Measurements from ENCODE around the gene CASQ2. TPM values are rescaled to one million over a fixed set of nuclear protein-coding genes. Genes with fewer than 3 reads are reported as not detected.
"Not testable (repeated sequence)": the region's sequence is repeated elsewhere in the genome, so short reads cannot be mapped to it uniquely, and the experiment has no call there.

The CASQ2 gene
- polyA plus RNA-seq, 3 donors = 0.84 to 12.9 (median 3.4) TPM

GRCh38 chr1:115783311-115783710, 14.8 kb upstream of the CASQ2 start:
- H3K27ac ChIP-seq (ENCODE audit: low read depth, low read length) = no peak overlapping the region

GRCh38 chr1:115782571-115783281, 14.2 kb upstream of the CASQ2 start:
- no peak overlapping the region for H3K27ac ChIP-seq (ENCODE audit: low read depth, low read length)
- WGBS, 3 donors = 59 to 70% (median 65%) methylated on average over 1 of the region's 1 CpG

GRCh38 chr1:115781851-115782250, 13.3 kb upstream of the CASQ2 start:
- no peak overlapping the region for H3K27ac ChIP-seq (ENCODE audit: low read depth, low read length)
- 91 to 95% (median 92%) methylated on average over 3 of the region's 3 CpGs for WGBS, 3 donors

GRCh38 chr1:115781343-115781742, 12.8 kb upstream of the CASQ2 start:
- WGBS, 3 donors = 93 to 97% (median 94%) methylated on average over 1 of the region's 1 CpG
- no peak overlapping the region for H3K27ac ChIP-seq (ENCODE audit: low read depth, low read length)

- not testable (repeated sequence) for H3K27ac ChIP-seq (ENCODE audit: low read depth, low read length)
- whole genome bisulfite sequencing, 3 donors = 42 to 79% (median 70%) methylated on average over 2 of the region's 2 CpGs
Measured at GRCh38 chr1:115780655-115781054, 12.1 kb upstream of the CASQ2 start.

- WGBS, 3 donors = 87 to 100% (median 91%) methylated on average over 1 of the region's 1 CpG
- H3K27ac ChIP-seq (ENCODE audit: low read depth, low read length) = not testable (repeated sequence)
Measured at GRCh38 chr1:115779075-115779474, 10.6 kb upstream of the CASQ2 start.

GRCh38 chr1:115771847-115772457, 3.4 kb upstream of the CASQ2 start:
- H3K27ac ChIP-seq (ENCODE audit: low read depth, low read length) = no peak overlapping the region

GRCh38 chr1:115771094-115771846, 2.8 kb upstream of the CASQ2 start:
- 34 to 67% (median 66%) methylated on average over 14 of the region's 14 CpGs for WGBS, 3 donors
- H3K27ac ChIP-seq (ENCODE audit: low read depth, low read length) = no peak overlapping the region

More at GRCh38 chr1:115771847-115772457, 3.4 kb upstream of the CASQ2 start:
- 24 to 29% (median 25%) methylated on average over 10 of the region's 10 CpGs for WGBS, 3 donors

GRCh38 chr1:115767403-115767802, 1.1 kb downstream of the CASQ2 start:
- WGBS, 3 donors = 89 to 94% (median 93%) methylated on average over 4 of the region's 4 CpGs
- no peak overlapping the region for H3K27ac ChIP-seq (ENCODE audit: low read depth, low read length)

GRCh38 chr1:115765091-115765490, 3.4 kb downstream of the CASQ2 start:
- H3K27ac ChIP-seq (ENCODE audit: low read depth, low read length) = no peak overlapping the region
- 2 to 72% (median 23%) methylated on average over 1 of the region's 1 CpG for WGBS, 3 donors

GRCh38 chr1:115764541-115764940, 4.0 kb downstream of the CASQ2 start:
- H3K27ac ChIP-seq (ENCODE audit: low read depth, low read length) = no peak overlapping the region
- WGBS, 3 donors = 0 to 17% (median 8%) methylated on average over 1 of the region's 1 CpG

- WGBS, 3 donors = 88 to 95% (median 93%) methylated on average over 3 of the region's 3 CpGs
- no peak overlapping the region for H3K27ac ChIP-seq (ENCODE audit: low read depth, low read length)
Measured at GRCh38 chr1:115762779-115763178, 5.7 kb downstream of the CASQ2 start.

- 83 to 94% (median 91%) methylated on average over 7 of the region's 7 CpGs for WGBS, 3 donors
Measured at GRCh38 chr1:115761601-115762302, 6.8 kb downstream of the CASQ2 start.

GRCh38 chr1:115757856-115758255, 10.7 kb downstream of the CASQ2 start:
- H3K27ac ChIP-seq (ENCODE audit: low read depth, low read length) = no peak overlapping the region

More at GRCh38 chr1:115761601-115762302, 6.8 kb downstream of the CASQ2 start:
- H3K27ac ChIP-seq (ENCODE audit: low read depth, low read length) = no peak overlapping the region

GRCh38 chr1:115757326-115757725, 11.2 kb downstream of the CASQ2 start:
- H3K27ac ChIP-seq (ENCODE audit: low read depth, low read length) = no peak overlapping the region
- 36 to 65% (median 55%) methylated on average over 3 of the region's 3 CpGs for WGBS, 3 donors

More at GRCh38 chr1:115757856-115758255, 10.7 kb downstream of the CASQ2 start:
- 0 to 63% (median 45%) methylated on average over 1 of the region's 1 CpG for WGBS, 3 donors

- H3K27ac ChIP-seq (ENCODE audit: low read depth, low read length) = no peak overlapping the region
- WGBS, 3 donors = 81 to 85% (median 84%) methylated on average over 8 of the region's 8 CpGs
Measured at GRCh38 chr1:115755456-115756370, 12.8 kb downstream of the CASQ2 start.

- no peak overlapping the region for H3K27ac ChIP-seq (ENCODE audit: low read depth, low read length)
- WGBS, 3 donors = 40 to 68% (median 67%) methylated on average over 7 to 8 of the region's 8 CpGs
Measured at GRCh38 chr1:115753830-115754229, 14.7 kb downstream of the CASQ2 start.

GRCh38 chr1:115753361-115753760, 15.2 kb downstream of the CASQ2 start:
- H3K27ac ChIP-seq (ENCODE audit: low read depth, low read length) = no peak overlapping the region
- WGBS, 3 donors = 90 to 95% (median 91%) methylated on average over 7 of the region's 7 CpGs

All from adipose tissue (tissue), 3 donors.